HG02973 (cell line): ENCODE data around the gene EMILIN2.

Source experiments
- ATAC-seq: cut with Tn5 transposase; IDR thresholded peaks from one replicate; pipeline ENCODE4 v1.9.1; 2021; ENCODE audit warnings: moderate library complexity; ENCODE audit not compliant: unreplicated experiment

Gene EMILIN2

DNA sequence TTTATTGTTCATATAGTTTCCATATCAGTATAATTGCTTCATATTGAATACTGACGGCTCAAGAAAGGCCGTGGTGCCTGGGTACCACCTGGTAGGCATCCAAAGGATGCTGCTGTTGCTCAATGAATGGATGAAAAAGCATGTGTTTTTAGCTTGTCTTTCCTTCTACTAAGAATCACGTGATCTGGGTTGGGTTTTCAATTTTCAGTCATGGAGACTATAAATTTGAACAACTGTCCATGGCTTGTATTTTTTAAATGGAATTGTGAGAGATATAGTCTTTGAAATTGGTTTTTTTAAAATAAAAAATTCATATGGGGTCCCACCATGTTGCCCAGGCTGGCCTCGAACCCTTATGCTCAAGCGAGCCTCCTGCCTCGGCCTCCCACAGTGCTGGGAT, 25.3 kb downstream of the EMILIN2 start:
- no peak for ATAC-seq

DNA sequence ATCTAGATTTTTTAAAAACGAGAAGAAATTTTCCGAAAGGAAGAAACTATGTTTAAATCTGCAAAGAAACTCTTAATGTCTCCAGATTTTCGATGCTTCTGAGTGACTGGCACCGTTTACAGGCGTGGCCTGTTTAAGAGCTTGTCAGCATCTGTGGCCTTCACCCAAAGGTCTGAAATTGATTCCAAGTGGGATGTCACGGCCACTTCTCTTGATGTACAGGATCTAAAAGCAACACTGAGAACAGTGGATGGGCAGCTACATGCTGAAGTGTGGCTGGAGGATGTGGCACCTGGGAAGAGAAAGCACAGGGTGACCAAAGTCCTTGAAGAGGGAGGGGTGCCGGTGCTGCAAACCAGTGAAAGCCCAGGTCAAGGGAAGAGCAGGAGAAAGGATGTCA, 28.0 kb downstream of the EMILIN2 start:
- ATAC-seq, result no peak

DNA sequence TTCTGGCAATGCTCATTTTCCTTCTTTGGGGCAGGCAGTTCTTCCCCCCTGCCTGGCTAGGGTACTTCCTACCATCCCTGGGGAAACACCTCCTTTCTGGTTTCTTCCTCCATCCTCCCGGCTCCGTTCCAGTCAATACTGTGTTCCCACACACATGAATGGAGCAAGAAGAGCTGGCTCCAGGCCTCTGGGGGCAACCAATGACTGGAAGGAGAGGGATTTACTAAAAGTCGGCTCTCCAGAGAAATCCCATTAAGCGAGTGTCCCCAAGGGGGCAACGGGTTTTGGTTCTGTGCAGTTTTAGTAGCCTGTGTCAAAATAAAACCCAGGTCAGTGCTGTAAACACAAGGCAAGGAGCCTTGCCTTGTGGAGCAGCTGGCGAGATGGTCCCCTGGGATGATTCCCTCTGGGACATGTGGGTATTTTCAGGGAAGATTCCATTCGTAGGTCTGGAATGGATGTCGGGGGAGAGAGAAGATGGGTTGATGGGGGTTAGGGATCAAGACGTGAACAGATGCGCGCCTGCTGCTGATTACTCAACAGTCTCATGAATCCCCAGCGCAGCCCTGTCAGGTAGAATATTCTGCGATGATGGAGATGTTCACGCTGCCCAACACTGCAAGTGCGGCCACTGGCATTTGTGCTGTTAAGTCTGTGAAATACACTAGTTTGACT, 32.0 kb downstream of the EMILIN2 start:
- no peak for ATAC-seq

DNA sequence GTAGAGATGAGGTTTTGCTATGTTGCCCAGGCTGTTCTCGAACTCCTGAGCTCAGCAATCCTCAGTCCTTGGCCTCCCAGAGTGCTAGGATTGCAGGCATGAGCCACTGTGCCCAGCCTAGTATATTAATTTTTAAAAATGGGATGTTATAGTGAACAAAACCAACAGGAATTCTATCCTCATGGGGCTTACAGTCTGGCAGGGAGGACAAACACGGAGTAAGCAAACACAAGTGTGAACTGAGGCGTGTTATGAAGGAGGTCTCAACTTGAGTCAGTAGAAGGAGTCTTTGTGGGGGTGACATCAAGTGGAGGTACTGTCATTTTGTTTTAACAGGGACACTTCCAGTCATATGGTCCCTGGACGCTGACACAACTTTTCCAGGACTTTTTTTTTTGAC, 33.1 kb downstream of the EMILIN2 start:
- ATAC-seq, result no peak

DNA sequence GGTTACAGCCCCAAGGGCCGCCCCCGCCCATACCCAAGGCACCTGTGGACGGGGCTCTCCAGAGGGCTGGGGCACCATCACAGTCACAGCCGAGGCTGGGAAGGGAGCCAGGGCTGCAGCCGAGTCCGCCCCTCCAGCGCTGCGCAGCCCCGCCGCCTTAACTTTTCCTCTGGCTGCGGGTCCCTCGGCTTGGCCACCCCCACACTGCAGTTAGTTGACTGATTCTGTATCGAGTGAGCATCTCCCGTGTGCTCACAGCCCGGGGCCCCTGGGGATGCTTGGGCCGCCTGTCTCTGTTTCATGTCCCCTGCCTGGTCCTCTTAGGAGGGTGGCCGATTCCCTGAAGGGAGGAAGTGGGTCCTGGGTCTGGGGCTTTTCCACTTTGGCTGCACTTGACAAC, 33.7 kb downstream of the EMILIN2 start:
- ATAC-seq, result no peak

DNA sequence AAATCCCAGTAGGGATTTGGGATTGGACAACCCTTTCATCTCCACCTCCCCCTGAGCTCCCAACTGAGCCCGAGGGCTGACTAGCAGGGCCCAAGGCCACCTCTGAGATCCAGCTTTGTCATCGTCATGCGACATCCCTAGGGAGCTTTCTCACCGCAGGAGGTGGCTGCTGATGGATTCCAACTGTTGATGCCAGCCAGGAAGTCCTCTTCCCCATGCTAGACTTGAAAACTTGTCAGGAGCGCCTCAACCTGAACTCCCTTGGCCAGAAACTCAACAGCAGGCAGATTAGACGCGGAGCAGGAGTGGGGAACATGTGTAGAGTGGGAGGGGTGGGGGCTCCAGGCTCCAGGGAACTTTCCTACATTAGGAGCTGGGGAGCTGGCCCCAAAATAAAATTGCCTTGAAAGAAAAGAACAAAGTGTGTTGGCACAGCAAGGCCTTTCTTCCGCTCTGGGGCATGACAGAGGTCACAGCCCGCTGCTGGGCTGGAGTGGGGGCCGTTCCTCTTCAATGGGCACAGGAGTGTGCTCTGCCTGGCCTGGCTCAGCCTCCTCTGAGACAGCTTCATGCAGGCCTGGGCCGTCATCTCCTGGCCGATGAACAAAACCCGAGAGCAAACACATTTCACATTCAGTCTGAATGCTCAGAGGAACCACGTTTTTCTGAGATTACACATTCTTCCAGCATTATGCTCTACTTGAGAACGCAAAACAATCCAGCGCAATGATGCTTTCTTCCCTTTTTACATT, 34.5 kb downstream of the EMILIN2 start:
- no peak for ATAC-seq

DNA sequence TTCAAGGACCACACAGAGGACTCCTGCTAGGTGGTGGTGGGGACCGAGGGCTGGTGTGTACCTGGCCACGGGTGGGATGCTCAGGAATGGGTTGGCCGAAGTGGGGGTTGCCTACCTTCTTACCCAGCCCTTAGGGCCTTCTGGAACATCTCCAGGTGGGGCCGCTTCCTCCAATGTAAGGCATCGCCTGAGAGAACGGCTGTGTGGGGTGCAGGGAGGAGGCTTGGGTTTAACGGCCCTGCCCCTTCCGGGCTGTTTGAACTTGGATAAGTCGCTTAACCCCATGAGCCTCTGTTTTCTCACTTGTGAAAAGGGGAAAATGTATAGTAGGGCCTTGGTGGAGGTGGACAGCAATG, 35.0 kb downstream of the EMILIN2 start:
- no peak for ATAC-seq

DNA sequence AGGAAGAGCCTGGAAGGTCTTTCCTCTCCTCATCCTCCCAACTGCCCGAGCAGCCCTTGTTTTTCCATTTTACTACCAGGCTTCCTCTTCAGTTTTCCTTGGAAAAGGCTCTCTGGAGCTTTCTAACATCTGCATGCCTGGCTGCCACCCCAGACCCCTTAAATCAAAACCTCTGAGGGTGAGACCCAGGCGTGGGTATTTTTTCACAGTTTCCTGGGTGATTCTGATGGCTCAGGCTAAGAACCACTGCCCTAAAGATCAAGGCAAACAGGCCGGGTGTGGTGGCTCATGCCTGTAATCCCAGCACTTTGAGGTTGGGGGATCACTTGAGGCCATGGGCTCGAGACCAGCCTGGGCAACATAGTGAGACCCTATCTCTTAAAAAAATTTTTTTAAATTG, 35.4 kb downstream of the EMILIN2 start:
- ATAC-seq, result no peak

DNA sequence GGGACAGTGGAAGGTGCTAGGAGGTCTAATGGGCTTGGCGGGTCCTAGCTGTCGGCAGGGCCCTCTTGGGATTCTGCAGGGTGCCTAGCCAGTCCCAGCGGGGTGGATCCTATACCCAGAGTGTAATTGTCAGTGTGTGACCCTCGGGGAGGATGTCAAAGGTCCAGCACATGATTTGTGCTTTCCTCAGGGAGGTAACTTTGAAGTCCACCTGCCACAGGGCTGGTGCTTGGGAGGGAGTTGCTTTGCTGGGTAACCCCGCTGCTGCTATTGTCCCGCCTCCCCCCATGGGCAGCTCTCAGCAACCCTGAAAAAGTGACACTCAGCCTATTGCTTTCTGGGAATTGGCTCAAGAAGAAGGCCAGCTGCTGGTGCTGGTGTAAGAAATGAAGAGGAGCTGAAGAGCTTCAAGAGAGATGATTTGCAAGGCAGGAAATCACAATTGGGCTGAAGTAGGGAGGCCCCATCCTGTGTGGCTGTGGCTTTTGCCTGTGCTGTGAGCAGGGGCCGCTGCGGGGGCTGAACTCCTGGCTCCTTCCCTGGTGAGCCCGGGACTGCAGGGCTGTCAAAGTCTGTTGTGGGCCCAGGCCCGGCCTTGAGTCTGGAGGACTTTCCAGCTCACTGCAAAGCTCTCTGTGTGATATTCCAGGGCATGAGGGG, 36.4 kb downstream of the EMILIN2 start:
- ATAC-seq, result no peak

DNA sequence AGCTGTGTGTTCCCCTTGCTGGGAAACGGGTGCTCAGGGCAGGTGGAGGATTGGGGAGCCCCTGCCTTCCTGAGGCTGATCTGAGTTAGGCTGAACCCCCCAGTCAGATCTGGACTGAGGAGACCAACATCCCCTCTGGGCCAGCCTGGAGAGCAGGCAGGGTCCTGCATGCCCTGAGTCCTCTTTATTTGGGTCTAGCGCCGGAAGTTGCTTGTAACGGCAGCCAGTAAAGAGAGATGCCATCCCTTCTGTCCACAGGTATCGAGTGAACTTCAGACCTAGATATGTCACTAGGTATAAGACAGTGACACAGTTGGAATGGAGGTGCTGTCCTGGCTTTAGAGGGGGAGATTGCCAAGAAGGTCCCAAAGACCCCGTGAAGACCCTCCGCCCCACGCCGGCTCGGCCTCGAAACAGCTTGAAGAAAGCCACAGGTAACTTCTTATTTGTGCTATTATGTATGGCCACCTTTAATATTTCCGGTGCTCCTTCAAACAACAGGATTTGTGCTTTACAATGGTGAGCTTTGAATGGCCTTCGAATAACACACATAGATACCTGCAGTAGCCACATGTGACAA, 38.0 kb downstream of the EMILIN2 start:
- no peak for ATAC-seq

DNA sequence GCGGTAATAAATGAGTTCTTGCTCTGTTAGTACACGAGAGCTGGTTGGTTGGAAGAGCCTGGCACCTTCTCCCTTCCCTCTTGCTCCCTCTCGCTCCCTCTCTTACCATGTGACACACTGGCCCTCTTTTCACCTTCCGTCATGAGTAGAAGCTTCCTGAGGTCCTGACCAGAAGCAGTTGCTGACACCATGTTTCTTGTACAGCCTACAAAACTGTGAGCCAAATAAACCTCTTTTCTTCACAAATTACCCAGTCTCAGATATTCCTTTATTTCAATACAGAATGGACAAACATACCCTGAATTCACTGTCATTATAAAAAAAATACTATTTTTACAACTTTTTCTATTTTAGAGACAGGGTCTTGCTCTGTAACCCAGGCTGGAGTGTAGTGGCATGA, 40.7 kb downstream of the EMILIN2 start:
- ATAC-seq, result no peak

DNA sequence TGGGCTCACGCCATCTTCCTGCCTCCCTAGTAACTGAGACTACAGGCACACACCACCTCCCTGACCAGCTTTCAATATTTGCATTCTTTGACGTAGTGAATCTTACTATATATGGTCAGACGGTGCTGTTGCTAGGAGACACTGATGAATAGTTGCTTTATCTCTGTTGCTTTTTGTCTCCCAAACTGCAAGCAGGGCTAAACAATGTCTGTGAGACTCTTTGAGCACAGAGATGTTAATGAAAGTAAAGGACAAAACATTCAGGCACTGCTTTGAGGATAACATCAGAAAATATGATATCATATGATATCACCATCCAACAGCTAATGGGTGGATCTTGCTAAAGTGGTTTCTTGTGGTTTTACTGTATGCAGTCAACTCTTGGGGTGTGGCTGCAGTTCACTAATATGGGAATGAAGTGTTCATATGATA, 43.0 kb downstream of the EMILIN2 start:
- no peak for ATAC-seq

DNA sequence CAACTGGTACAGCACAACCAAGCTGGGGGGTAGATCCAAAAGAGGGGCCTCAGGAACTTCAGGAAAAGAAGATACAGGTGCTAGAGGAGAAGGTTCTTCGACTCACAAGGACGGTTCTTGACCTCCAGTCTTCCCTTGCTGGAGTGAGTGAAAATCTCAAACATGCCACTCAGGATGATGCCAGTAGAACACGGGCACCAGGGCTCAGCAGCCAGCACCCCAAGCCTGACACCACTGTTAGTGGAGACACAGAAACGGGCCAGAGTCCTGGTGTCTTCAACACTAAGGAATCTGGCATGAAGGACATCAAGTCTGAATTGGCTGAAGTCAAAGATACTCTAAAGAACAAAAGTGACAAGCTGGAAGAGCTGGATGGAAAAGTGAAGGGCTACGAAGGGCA, 43.8 kb downstream of the EMILIN2 start:
- no peak for ATAC-seq

DNA sequence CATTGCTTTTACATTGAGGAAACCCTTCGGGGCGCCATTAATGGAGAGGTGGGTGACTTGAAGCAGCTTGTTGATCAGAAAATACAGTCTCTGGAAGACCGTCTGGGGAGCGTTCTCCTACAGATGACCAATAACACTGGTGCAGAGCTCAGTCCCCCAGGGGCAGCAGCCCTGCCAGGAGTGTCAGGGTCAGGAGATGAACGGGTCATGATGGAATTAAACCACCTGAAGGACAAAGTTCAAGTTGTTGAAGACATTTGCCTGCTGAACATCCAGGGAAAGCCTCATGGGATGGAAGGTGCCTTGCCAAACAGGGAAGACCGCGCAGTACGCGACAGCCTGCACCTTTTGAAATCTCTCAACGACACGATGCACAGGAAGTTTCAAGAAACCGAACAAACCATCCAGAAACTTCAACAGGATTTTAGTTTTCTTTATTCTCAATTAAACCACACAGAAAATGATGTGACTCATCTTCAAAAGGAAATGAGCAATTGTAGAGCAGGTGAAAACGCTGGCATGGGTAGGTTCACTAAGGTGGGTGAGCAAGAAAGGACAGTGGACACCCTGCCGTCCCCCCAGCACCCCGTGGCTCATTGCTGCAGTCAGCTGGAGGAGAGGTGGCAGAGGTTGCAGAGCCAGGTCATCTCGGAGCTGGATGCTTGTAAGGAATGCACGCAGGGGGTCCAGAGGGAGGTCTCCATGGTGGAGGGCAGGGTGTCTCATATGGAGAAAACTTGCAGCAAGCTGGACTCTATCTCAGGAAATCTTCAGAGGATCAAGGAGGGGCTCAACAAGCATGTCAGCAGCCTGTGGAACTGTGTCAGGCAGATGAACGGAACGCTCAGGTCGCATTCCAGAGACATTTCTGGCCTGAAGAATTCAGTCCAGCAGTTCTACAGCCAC, 45.0 kb downstream of the EMILIN2 start:
- no peak for ATAC-seq

DNA sequence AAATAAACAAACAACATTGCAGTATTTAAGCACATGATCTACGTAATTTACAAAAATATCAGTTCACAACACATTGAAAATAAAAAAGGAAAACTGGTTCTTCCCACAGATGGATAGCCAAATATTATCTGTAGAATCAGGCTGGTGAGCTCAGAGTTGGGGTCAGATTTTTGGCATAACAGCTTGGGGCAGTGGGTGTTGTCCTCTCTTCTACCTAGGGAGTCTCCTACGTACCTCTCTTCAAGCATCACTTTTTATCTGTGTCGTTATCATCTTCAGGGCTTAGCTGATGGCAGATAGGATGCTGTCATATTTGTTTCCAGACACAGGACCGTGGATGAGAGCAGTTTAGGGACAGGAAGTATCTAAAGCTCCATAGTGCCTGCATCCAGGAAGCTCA, 46.2 kb downstream of the EMILIN2 start:
- ATAC-seq, result no peak

DNA sequence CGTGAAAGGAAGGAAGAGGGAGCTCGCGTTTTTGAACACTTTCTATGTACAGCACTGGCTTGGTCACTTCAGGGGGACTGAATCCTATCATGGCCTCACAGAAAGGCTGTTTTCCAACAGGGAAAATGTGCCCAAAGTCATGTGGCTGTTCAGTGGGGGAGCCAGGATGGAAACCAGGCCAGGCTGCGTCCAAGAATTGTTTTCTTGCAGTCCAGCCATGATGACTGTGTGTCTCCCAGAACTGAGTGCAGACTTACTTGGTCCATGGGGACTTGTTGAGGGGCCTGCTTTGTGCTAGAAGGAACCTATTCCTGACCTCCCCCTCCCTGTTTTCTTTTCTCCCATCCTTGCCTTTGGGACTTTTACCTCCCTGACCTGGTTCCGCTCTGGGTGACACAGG, 46.9 kb downstream of the EMILIN2 start:
- ATAC-seq, result no peak

DNA sequence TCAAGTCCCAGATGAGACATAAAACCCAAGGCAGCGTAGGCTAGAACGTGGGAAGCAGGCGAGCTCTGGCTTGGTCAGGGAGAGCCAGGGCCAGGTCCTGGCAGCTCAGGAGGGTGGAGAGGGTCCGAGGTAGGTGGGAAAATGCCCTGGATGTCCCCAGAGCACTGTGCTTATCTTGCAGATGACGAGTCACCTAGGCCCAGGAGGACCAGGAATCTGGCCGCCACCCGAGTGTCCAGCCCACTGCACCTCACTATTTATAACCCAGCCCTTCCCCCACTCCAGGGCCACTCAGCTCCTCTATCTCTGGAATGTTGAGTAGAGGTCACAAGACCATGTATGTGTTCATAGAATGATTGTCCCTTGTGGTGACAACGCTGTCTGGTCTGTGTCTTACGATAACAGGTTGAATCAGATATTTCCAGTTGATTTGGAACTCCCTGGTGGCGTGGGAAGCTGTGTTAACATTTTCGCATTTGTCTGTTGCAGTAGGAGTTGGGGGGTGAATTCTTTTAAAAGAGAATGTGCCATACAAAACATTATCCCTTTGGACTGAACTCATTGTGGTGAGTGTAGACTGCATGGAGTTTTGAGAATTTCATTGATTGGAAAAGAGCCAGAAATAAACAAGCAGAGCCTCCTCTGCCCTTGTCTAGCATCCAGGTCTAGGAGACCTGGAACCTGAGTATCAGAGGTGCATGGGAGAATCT, 47.5 kb downstream of the EMILIN2 start:
- ATAC-seq, result no peak

DNA sequence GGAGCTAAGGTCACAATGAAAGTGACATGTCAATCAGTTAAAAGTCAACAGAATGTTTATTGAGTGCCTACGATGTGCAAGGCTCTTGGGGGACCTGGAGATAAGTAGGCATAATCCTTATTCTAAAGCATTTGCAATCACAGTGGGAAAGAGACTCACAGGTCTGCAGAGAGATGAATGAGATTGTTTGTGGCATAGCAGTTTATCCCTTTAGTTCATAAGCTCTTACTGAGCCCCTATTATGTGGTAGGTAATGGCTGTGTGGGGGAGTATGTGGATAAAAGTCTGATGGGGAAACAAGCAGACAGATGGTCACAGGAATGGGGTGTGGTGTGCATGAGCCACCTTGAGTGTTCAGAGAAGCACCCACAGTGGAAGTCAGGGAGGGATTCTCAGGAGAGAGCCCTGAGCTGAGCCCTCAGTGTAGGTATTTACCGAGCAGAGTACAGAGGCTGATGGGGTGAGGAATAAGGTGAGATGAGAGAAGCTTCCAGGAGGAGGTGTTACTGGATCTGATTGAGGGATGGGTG, 48.1 kb downstream of the EMILIN2 start:
- no peak for ATAC-seq

DNA sequence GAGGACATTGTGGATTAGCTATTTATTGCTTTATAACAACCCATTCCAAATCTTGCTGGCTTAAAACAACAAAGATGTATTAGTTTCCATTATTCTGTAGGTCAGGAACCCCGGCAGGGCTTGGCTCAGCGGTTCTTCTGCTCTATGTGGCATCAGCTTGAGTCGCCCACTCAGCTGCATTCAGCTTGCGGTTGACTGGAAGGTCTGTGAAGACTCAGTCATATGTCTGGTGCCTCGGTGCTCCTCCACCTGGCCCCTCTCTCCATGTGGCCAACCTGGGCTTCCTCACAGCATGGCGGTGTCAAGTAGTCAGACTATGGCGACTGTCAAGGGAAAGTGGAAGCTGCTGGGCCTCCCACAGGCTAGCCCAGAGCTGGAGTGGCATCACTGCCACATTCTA, 48.6 kb downstream of the EMILIN2 start:
- no peak for ATAC-seq

DNA sequence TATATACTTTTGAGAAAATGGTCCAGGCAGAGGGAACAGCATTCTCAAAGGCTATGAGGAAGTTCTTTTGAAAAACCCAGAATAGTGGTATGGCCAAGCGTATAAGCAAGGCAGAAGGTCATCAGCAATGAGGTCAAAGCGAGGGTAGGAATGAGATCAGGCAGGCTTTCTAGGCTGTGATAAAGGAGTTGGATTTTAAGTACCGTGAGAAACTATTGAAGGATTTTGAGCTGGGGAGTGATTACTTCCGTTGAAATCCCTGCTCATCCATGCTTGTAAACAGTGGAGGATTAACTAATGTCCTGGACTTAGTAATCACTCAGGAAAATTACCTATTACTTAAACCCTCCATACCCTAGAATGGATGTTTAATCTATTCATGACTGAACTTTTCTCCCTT, 50.2 kb downstream of the EMILIN2 start:
- ATAC-seq, result no peak
